PC-3 (cell line): ENCODE measurements around the gene CCBE1. TPM values are rescaled to one million over a fixed set of nuclear protein-coding genes. Genes with fewer than 3 reads are reported as not detected.
"Not testable (repeated sequence)": the region's sequence is repeated elsewhere in the genome, so short reads cannot be mapped to it uniquely, and the experiment has no call there.

Source experiments
- ATAC-seq: fragments of 200-7000 bp; cut with Tn5 transposase; 2 replicates; pipeline ENCODE4 v1.9.1; 2020; ENCODE audit warnings: mild to moderate bottlenecking, moderate library complexity
- BruUV-seq: library from RNA; stranded (reverse); fragments of 400-500 nt; replicated peaks from 2 replicates; lab custom pipeline; 2021; lab: Mats Ljungman, UMichigan
- CTCF ChIA-PET: fragments of 300-600 bp; sonication (Branson Sonifier 250); formaldehyde crosslinking; loops from one replicate; lab custom pipeline; 2022; ENCODE audit warnings: antibody characterized with exemption; lab: Charles Lee
- POLR2A ChIA-PET: fragments of 300-600 bp; sonication (Branson Sonifier 250); formaldehyde crosslinking; loops from one replicate; lab custom pipeline; 2022; ENCODE audit warnings: antibody characterized with exemption; ENCODE audit not compliant: unreplicated experiment; lab: Charles Lee
- DNase-seq: peaks from one replicate; pipeline ENCODE4 v3.0.0-alpha.2; 2015
- H2AFZ ChIP-seq: fragments of 300-600 bp; sonication (generic); 2 replicates; pipeline ENCODE4 v1.6.0; 2016; ENCODE audit warnings: antibody characterized with exemption, low read length
- H3F3A ChIP-seq: fragments of 300-600 bp; sonication (generic); one replicate; pipeline ENCODE4 v1.6.0; 2017; ENCODE audit warnings: antibody characterized with exemption, low read length, control low read depth, mild to moderate bottlenecking; ENCODE audit not compliant: unreplicated experiment
- H3K27ac ChIP-seq: fragments of 300-600 bp; sonication (generic); 2 replicates; pipeline ENCODE4 v1.5.1; 2016; ENCODE audit warnings: mild to moderate bottlenecking, low read length
- H3K27me3 ChIP-seq: fragments of 300-600 bp; sonication (generic); 2 replicates; pipeline ENCODE4 v1.6.1; 2016; ENCODE audit warnings: low read length, mixed read lengths
- H3K36me3 ChIP-seq: fragments of 300-600 bp; sonication (generic); 2 replicates; pipeline ENCODE4 v1.6.1; 2016; ENCODE audit warnings: low read depth, mixed run types, low read length, mixed read lengths
- H3K4me1 ChIP-seq: fragments of 300-600 bp; sonication (generic); 2 replicates; pipeline ENCODE4 v1.5.1; 2016; ENCODE audit warnings: low read length; ENCODE audit not compliant: insufficient read depth
- H3K4me2 ChIP-seq: fragments of 300-600 bp; sonication (generic); 2 replicates; pipeline ENCODE4 v1.6.0; 2016; ENCODE audit warnings: low read length
- H3K4me3 ChIP-seq: fragments of 300-600 bp; sonication (generic); 2 replicates; pipeline ENCODE4 v1.5.1; 2016; ENCODE audit warnings: mild to moderate bottlenecking, low read length, mixed read lengths
- H3K79me2 ChIP-seq: fragments of 300-600 bp; sonication (generic); 2 replicates; pipeline ENCODE4 v1.6.1; 2017; ENCODE audit warnings: low read length, mixed read lengths
- H3K9ac ChIP-seq: fragments of 300-600 bp; sonication (generic); 2 replicates; pipeline ENCODE4 v1.6.0; 2016; ENCODE audit warnings: mild to moderate bottlenecking, low read length
- H3K9me2 ChIP-seq: fragments of 300-600 bp; sonication (generic); replicated peaks from 2 replicates; pipeline ENCODE4 v1.6.1; 2016; ENCODE audit warnings: mixed run types, low read length, mixed read lengths
- H3K9me3 ChIP-seq: fragments of 300-600 bp; sonication (generic); 2 replicates; pipeline ENCODE4 v1.6.1; 2016; ENCODE audit warnings: low read length, mixed read lengths
- H4K20me1 ChIP-seq: fragments of 300-600 bp; sonication (generic); 2 replicates; pipeline ENCODE4 v1.6.1; 2016; ENCODE audit warnings: low read length, mixed read lengths
- EZH2 ChIP-seq: fragments of 300-600 bp; sonication (generic); IDR thresholded peaks from one replicate; pipeline ENCODE4 v1.6.1; 2017; ENCODE audit warnings: antibody characterized with exemption, mild to moderate bottlenecking, low read length; ENCODE audit not compliant: unreplicated experiment
- EZH2phosphoT487 ChIP-seq: fragments of 300-600 bp; sonication (generic); IDR thresholded peaks from 2 replicates; pipeline ENCODE4 v1.6.1; 2018; ENCODE audit warnings: mild to moderate bottlenecking, antibody characterized with exemption, low read length, borderline replicate concordance
- intact Hi-C: fragments of 100-400 bp; cut with micrococcal nuclease; formaldehyde crosslinking; loops from 2 replicates; pipeline ENCODE4 v1.9.0; 2023
- total RNA-seq: library from RNA; depleted of rRNA; stranded (reverse); fragments of >200 nt; gene quantifications from 2 replicates; pipeline ENCODE4 v1.2.3, GENCODE V29; 2014
- TF ChIP-seq, protein P1 (sequence below): fragments of 300-600 bp; sonication (generic); conservative IDR thresholded peaks from 2 replicates; pipeline ENCODE4 v1.5.1; 2017; ENCODE audit warnings: antibody characterized with exemption, low read depth, mild to moderate bottlenecking, low read length

CCBE1 gene
- total RNA-seq, 1 experiment from 2014 or later, result 13.9 TPM

DNA sequence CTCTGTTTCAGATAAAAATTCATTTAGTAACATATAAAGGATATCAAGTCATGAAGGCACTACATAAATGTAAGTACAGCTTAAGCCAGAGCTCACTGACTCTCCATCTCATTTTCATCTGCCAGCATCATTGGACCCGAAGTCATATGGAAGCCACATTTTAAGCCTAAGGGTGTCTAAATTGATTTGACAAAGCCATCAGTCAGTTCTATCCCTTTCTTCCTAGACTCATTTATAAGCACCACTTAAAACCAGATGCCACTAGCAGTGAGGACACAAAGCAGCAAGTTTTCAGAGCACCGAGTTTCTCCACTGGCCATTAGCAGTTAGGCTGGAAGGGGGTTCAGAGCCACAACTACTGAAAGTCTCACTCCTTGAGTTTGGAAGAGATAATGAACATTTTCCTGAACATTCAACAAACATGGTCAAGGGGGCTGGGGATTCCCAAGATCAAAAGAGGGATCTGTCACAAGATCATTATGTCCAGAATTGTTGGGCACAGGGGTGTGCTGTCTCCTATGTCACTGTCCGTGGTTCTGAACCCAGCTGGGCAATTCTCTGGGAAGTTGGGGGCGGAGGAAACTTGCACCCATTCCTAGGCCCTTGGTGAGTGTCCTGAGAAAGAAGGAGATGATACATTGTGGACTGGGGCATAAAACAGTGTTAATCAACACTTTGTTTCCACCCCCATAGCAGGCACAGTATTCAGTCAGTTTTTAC is 179.6 kb downstream of the CCBE1 start:
- H3F3A ChIP-seq, result no peaks in the 10 kb centered on the region
- DNase-seq (peak; percentile 15), ATAC-seq (no peak)
- no peaks in the 10 kb centered on the region for H3K9me2 ChIP-seq
- BruUV-seq, result no TSS peak
- H4K20me1 ChIP-seq, result 0 out of 2 replicates have a peak, but pooled peaks cover 8% of the 10 kb centered on the region
- ChIA-PET POLR2A (no interaction called here), CTCF (interaction anchor here (0.7 kb wide), 1 partner anchor 263 kb away, joined by 3 read pairs; no protein-coding TSS in a partner anchor)
- no peaks in the 10 kb centered on the region for H3K9me3 ChIP-seq
- H3K4me3 ChIP-seq, result no peak overlapping the region
- H3K27ac ChIP-seq, result no peak overlapping the region
- H3K4me2 ChIP-seq, result no peak overlapping the region
- H3K4me1 ChIP-seq, result peaks cover 14% of the 10 kb centered on the region
- no peaks in the 10 kb centered on the region for H3K27me3 ChIP-seq
- no peaks in the 10 kb centered on the region for H3K36me3 ChIP-seq
- no peak for TF ChIP-seq EZH2phosphoT487
- no peak for TF ChIP-seq EZH2
- TF ChIP-seq, protein P1, sequence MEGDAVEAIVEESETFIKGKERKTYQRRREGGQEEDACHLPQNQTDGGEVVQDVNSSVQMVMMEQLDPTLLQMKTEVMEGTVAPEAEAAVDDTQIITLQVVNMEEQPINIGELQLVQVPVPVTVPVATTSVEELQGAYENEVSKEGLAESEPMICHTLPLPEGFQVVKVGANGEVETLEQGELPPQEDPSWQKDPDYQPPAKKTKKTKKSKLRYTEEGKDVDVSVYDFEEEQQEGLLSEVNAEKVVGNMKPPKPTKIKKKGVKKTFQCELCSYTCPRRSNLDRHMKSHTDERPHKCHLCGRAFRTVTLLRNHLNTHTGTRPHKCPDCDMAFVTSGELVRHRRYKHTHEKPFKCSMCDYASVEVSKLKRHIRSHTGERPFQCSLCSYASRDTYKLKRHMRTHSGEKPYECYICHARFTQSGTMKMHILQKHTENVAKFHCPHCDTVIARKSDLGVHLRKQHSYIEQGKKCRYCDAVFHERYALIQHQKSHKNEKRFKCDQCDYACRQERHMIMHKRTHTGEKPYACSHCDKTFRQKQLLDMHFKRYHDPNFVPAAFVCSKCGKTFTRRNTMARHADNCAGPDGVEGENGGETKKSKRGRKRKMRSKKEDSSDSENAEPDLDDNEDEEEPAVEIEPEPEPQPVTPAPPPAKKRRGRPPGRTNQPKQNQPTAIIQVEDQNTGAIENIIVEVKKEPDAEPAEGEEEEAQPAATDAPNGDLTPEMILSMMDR, result no peak
- H3K79me2 ChIP-seq, result no peaks in the 10 kb centered on the region
- intact Hi-C loops, result no loop called here
- no peak overlapping the region for H2AFZ ChIP-seq
- H3K9ac ChIP-seq, result no peak overlapping the region

DNA sequence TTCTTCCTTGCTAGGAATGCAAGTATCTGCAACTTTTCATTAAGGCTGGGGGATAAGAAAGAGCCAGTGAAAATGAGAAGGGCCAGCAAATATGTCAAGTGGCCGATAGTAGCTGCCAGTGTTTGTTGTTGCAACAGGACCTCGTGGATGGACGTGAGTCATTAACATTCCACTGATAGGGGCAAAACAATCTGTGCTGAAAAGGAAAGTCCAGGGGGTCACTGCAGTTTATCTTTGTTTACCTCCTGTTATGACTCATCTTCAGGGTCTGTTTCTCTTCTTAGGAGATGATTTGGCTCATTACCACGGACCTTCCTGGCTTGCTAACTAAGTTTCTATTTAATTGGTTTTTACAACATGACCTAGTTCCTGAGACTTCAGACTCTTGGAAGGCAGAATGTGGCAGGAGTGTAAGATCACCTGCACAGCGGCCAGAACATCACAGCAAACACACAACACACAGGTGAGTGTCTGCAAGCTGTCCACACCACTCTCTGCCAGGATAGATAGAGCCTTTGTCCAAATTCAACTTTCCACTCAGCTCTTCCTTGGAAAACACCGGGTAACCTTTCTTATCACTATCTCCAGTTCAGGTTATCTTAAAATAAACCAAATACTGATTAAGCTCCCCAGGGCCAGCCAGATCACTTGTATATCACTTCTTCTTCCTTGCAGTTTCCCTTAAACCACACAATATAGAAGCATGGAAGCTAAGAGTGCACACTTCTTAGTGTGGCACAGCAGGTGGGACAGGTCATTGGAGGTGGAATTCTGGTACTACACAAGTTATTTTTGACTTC is 180.7 kb downstream of the CCBE1 start:
- no peak overlapping the region for H3K9ac ChIP-seq
- DNase-seq (peak; percentile 57), ATAC-seq (peak; percentile 77)
- H3K9me2 ChIP-seq, result no peaks in the 10 kb centered on the region
- 0 out of 2 replicates have a peak, but pooled peaks cover 8% of the 10 kb centered on the region for H4K20me1 ChIP-seq
- H2AFZ ChIP-seq, result no peak overlapping the region
- no peaks in the 10 kb centered on the region for H3K36me3 ChIP-seq
- H3K4me3 ChIP-seq, result no peak overlapping the region
- CTCF ChIA-PET, result no interaction called here
- H3F3A ChIP-seq, result no peaks in the 10 kb centered on the region
- intact Hi-C loops, result no loop called here
- H3K9me3 ChIP-seq, result no peaks in the 10 kb centered on the region
- H3K4me2 ChIP-seq, result peak overlapping the region; percentile 12
- H3K4me1 ChIP-seq, result peaks cover 14% of the 10 kb centered on the region
- no peaks in the 10 kb centered on the region for H3K27me3 ChIP-seq
- POLR2A ChIA-PET, result no interaction called here
- TF ChIP-seq EZH2phosphoT487, result no peak
- no peak for TF ChIP-seq EZH2
- TF ChIP-seq, protein P1, result no peak
- BruUV-seq, result no TSS peak
- H3K27ac ChIP-seq, result no peak overlapping the region
- H3K79me2 ChIP-seq, result no peaks in the 10 kb centered on the region

GRCh38 chr18:59515956-59516355 is 181.3 kb downstream of the CCBE1 start:
- H2AFZ ChIP-seq, H3K9me3 ChIP-seq, H3K4me3 ChIP-seq, H3K9ac ChIP-seq, POLR2A ChIA-PET, H3K9me2 ChIP-seq, H3K79me2 ChIP-seq, H3K27ac ChIP-seq, intact Hi-C loops, BruUV-seq, H3K27me3 ChIP-seq, ATAC-seq, CTCF ChIA-PET, H3F3A ChIP-seq, H4K20me1 ChIP-seq, H3K36me3 ChIP-seq, DNase-seq: not testable (repeated sequence)
- Histone ChIP-seq H3K4me2 (0 out of 2 replicates have a peak overlapping the region, but pooled peaks have one; percentile 12), H3K4me1 (peaks cover 14% of the 10 kb centered on the region)
